UCSD-AML1 (cell line): ENCODE data around the gene SFXN5.
A peak's percentile ranks its signal among the peaks of the same experiment; 100 is the strongest.

Experiments
- DNase-seq: peaks from one replicate; lab custom pipeline; 2025; ENCODE audit not compliant: unreplicated experiment; lab: John Stamatoyannopoulos, UW

Gene SFXN5

GRCh38 chr2:72926811-72927465, 144.6 kb downstream of the SFXN5 start:
- DNase-seq: no peak

GRCh38 chr2:72926368-72926767, 145.1 kb downstream of the SFXN5 start:
- DNase-seq: no peak

- no peak for DNase-seq
Measured at GRCh38 chr2:72925328-72925943, 146.1 kb downstream of the SFXN5 start.

- no peak for DNase-seq
Measured at GRCh38 chr2:72924353-72925240, 146.9 kb downstream of the SFXN5 start.

- DNase-seq: no peak
Measured at GRCh38 chr2:72923833-72924352, 147.6 kb downstream of the SFXN5 start.

- DNase-seq: no peak
Measured at GRCh38 chr2:72921853-72922252, 149.7 kb downstream of the SFXN5 start.

- no peak for DNase-seq
Measured at GRCh38 chr2:72921088-72921851, 150.2 kb downstream of the SFXN5 start.

DNA sequence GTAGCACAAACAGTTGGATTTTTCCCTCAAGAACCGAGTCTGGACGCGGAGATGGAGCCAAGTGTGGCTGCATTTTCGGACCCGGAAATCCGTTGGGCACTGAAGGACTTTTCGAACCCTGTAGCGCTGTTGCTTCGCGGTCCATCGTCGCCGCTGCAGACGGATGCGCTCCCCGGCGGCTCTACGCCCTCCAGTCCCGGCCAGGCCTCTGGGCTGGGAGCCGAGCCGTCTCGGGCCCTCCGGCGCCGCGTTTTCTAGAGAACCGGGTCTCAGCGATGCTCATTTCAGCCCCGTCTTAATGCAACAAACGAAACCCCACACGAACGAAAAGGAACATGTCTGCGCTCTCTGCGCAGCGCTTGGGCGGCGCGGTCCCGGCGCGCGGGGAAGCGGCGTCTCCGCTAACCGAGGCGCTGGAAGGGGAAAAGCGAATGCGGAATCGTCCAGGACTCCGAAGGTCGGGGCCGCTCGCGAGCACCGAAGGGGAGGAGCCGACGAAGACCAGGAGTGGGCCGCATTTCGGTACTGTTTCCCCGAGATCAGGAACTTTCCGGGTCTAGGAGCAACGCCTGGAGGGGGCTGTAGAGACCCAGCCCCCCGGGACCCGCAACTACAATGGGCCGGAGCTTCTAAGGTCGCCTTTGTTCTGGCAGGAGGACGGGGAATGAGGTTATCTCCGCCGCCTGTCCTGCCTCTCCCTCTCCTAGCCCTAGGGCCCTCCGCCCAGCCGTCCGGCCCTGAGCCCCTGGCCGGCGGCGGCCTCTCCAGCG, 151.0 kb downstream of the SFXN5 start:
- DNase-seq: no peak

DNA sequence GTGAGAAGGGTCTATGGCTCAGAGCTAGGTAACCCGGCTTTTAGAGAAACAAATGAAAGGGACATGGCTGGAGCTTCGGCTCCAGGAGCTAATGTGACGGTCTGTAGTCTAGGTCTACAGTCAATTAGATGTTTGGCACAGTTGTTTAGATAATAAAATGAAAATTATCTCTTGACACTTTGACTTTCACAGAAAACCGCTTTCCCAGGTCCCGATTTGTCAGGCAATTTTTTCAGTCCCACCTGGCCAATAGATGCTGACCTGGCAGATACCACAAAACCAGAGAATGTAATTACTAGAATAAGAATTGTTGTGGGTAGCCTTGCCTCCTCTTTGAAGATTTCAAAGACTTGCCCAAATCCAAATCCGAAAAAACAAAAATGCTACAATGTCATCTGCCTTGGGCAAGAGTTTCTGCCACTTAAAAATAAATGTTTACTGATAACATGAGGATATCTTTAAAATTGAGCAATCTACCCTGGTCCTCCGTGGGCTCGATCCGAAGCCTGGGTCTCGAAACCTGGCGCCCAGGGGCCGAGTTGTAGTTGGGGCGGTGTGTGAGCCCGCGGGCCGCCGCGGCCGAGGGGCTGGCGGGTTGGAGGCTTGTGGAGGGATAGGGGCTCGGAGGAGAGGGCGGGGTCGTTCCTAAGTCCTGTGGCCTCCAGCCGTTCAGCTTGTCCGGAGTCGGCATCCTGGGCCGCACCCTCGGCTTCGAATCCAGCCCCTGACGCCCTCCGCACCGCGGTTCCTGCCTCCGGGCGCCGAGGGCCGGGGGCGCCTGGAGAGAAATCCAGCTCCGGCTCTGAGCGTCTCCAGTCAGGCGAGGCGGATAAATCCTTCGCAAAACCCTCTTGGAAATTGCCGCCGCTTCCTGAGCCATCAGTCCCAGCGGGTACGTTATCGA, 151.8 kb downstream of the SFXN5 start:
- DNase-seq: no peak

GRCh38 chr2:72917877-72918553, 153.5 kb downstream of the SFXN5 start:
- no peak for DNase-seq

DNA sequence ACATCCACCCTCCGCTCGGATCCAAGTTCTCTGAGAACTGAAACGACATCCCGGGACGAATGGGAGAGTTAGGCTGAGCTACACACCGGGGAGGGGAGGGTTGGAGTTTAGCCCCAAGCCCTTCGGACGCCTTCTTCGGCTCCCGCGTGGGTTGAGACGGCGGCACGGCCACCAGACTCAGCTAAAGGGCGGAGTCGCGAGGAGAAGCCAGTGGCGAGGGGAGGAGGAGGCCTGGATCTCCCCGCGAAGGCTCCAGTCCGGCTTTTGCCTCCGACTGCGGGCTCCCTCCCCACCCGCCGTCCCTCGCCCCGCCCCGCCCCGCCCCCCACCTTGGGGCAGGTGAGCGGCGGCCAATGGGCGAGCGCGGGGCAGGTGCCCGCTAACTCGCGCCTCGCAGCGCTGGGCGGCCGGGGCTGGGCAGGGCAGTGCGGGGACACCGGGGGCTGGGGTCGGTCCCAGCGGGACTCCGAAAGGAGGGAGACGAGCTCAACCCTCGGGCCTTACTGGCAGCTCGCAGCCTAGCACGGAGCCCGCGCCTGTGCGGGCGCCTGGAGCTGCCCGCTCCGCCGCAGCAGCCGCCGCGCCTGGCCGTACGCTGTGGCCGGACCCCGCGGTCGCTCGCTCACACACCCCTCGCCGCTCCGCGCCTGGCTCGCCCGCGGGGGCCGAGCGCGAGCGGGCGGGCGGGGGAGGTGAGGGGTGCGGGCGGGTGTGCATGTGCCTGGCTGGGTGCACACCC, 154.2 kb downstream of the SFXN5 start, which contains the start of gene EMX1:
Gene EMX1, plus strand, starts transcription at position 382 of the 739 bp plus-strand sequence. Its CDS starts 334 bp downstream, at position 716.
- no peak for DNase-seq

DNA sequence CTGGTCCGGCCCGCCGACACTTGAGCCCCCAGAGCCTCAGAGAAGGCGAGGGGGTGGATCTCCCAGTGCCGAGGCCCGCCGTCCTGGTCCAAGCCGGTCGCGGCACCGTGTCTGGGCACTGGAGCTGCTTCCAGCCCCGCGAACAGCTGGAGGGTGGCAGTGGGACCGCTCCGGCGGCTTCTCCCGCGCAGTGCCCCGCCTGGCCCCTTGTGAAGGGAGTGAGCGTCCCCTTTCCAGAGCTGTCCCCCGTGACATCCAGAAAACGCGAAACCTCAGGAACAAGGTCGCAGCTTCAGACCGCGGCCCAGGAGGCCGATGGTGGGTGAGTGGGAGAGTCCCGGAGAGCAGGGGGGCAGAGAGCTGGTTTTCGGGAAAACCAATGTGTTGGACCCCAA, 154.8 kb downstream of the SFXN5 start:
- DNase-seq: no peak

- peak; percentile 41 for DNase-seq
Measured at GRCh38 chr2:72915907-72916742, 155.4 kb downstream of the SFXN5 start.

DNA sequence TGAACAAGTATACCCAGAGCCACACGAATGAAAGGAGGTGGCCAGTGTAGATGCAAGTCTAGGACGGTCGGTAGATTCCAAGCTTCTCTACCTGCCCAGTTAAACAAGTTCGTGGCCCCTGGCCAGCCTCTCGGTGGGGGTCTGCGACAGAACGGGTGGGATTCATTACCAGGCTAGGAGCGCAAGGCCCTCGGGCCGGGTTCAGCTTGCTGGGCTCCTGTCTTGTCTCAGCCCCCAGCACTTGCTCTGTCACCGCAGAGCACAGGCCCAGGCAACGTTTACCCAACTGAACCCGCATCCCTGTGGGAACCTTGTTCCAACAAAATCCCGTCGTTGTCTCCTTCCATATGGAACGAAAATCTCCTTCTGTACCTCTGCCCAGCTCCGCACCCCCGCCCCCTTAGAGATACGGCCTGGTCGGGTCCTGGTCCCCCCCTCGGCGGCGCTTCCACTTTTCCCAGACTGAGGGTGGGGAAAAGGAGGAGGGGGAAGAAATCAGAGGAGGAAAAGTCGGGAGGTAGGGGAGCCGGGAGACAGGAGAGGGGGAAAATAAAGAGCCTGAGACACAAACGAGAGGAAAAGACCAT, 156.1 kb downstream of the SFXN5 start:
- no peak for DNase-seq

DNA sequence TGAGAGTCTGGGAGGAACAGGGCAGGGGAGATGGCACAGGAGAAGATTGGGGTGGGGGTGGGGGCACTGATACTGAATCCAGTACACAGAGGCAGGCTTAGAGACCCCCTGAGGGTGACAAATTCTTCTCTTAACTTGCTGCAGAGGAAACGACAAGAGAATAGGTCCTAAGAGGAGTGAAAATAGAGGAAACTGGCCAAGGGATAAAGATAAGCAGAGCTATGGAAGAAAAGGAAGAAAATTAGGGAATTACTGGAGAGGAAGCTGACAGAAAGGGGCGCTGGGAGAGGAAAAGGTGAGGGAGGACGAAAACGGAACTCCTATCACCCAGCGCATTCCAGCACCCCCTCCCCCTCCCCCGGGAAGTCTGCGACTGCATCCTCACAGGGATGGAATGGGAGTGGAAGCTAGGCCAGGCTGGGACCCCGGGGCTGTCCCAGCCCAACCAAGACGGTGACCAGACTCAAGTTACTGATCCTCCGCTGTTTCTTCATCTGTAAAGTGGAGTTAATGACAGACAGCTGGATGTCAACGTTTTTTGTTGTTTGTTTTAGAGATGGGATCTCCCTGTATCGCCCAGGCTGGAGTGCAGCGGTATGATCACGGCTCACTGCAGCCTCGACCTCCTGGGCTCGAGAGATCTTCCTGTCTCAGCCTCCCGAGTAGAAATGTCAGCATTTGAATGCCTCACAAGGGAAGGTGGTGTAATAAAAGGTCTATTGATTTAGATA, 156.8 kb downstream of the SFXN5 start:
- no peak for DNase-seq

GRCh38 chr2:72914206-72914559, 157.3 kb downstream of the SFXN5 start:
- DNase-seq: no peak
